Adrenal gland (tissue), 5 donors: ENCODE results near the gene GRIN3B.

Source experiments
- POLR2A ChIP-seq, 2 donors: fragments of 450-650 bp; IDR thresholded peaks; one replicate each; pipeline ENCODE4 v1.6.1; 2017; ENCODE audit warnings: antibody characterized with exemption in 2 of 2, mild to moderate bottlenecking in 2 of 2, moderate library complexity in 1 of 2
- TF ChIP-seq, protein P1 (sequence below), 6 experiments: fragments of 450-650 bp in 4 of 6; fragments of 200-600 bp in 2 of 6; sonication (generic) in 1 of 6; IDR thresholded peaks; 1 replicate in 5 of 6; 2 replicates in 1 of 6; pipeline versions ENCODE4 v1.5.1 to v1.8.0; 2016 to 2021; ENCODE audit warnings: antibody characterized with exemption in 6 of 6, mild to moderate bottlenecking in 2 of 6, moderate library complexity in 1 of 6
- donor health status: DM: no; HTN: no; CAD: no.

DNA sequence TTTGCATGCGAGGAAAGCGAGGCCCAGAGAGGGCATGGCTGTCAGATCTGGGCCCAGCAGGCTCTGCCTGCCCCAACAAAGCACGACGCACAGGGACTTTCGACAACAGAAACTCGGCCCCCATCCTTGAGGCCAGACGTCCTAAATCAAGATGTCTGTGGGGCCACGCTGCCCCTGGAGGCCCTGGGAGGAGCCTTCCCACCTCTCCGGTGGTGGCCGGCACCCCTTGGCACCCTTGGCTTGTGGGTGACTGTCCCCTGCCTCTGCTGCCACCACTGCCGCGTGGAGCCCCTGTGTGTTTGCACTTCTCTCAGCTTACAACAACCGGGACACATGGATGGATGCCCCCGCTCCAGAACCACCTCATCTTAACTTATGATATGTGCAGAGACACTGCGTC lies 11.7 kb upstream of the GRIN3B start:
- TF ChIP-seq, protein P1, sequence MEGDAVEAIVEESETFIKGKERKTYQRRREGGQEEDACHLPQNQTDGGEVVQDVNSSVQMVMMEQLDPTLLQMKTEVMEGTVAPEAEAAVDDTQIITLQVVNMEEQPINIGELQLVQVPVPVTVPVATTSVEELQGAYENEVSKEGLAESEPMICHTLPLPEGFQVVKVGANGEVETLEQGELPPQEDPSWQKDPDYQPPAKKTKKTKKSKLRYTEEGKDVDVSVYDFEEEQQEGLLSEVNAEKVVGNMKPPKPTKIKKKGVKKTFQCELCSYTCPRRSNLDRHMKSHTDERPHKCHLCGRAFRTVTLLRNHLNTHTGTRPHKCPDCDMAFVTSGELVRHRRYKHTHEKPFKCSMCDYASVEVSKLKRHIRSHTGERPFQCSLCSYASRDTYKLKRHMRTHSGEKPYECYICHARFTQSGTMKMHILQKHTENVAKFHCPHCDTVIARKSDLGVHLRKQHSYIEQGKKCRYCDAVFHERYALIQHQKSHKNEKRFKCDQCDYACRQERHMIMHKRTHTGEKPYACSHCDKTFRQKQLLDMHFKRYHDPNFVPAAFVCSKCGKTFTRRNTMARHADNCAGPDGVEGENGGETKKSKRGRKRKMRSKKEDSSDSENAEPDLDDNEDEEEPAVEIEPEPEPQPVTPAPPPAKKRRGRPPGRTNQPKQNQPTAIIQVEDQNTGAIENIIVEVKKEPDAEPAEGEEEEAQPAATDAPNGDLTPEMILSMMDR (IDR thresholded peaks at IDR 0.05) = no peak
- TF ChIP-seq POLR2A (IDR thresholded peaks at IDR 0.05) = no peak
